Fibroblast of skin of abdomen (primary cell): ENCODE data around the gene FAM124B.
"Not testable (repeated sequence)": the region's sequence is repeated elsewhere in the genome, so short reads cannot be mapped to it uniquely, and the experiment has no call there.

Experiments
- DNase-seq: peaks from one replicate; pipeline ENCODE4 v3.0.0-alpha.2; 2013

The FAM124B gene

GRCh38 chr2:224412141-224413015 is 10.5 kb upstream of the FAM124B start:
- DNase-seq: peak; percentile 59

- DNase-seq: peak; percentile 31
Measured at GRCh38 chr2:224410946-224411561, 9.1 kb upstream of the FAM124B start.

- no peak for DNase-seq
Measured at GRCh38 chr2:224408676-224409075, 6.8 kb upstream of the FAM124B start.

- DNase-seq: no peak
Measured at GRCh38 chr2:224407241-224407701, 5.4 kb upstream of the FAM124B start.

GRCh38 chr2:224405841-224406370 is 4.0 kb upstream of the FAM124B start:
- no peak for DNase-seq

- DNase-seq: no peak
Measured at GRCh38 chr2:224405412-224405811, 3.5 kb upstream of the FAM124B start.

- DNase-seq: no peak
Measured at GRCh38 chr2:224404796-224405195, 2.9 kb upstream of the FAM124B start.

GRCh38 chr2:224403657-224404056 is 1.8 kb upstream of the FAM124B start:
- DNase-seq: no peak

- DNase-seq: no peak
Measured at GRCh38 chr2:224400886-224401632, 848 bp downstream of the FAM124B start.

GRCh38 chr2:224400174-224400810 is 1.6 kb downstream of the FAM124B start:
- DNase-seq: no peak

GRCh38 chr2:224398289-224398688 is 3.6 kb downstream of the FAM124B start:
- DNase-seq: no peak

GRCh38 chr2:224397100-224397499 is 4.8 kb downstream of the FAM124B start:
- not testable (repeated sequence) for DNase-seq

- DNase-seq: no peak
Measured at GRCh38 chr2:224395620-224396390, 6.1 kb downstream of the FAM124B start.

- DNase-seq: no peak
Measured at GRCh38 chr2:224393157-224393872, 8.6 kb downstream of the FAM124B start.

- no peak for DNase-seq
Measured at GRCh38 chr2:224392545-224392944, 9.4 kb downstream of the FAM124B start.

GRCh38 chr2:224389317-224389716 is 12.6 kb downstream of the FAM124B start:
- DNase-seq: no peak

- no peak for DNase-seq
Measured at GRCh38 chr2:224386876-224387275, 15.0 kb downstream of the FAM124B start.

GRCh38 chr2:224382973-224383555 is 18.8 kb downstream of the FAM124B start:
- no peak for DNase-seq

GRCh38 chr2:224382280-224382647 is 19.6 kb downstream of the FAM124B start:
- not testable (repeated sequence) for DNase-seq

- DNase-seq: peak; percentile 22
Measured at GRCh38 chr2:224381521-224382279, 20.2 kb downstream of the FAM124B start.
